ENCODE results near the gene PDS5A.
"Not testable (repeated sequence)": the region's sequence is repeated elsewhere in the genome, so short reads cannot be mapped to it uniquely, and the experiment has no call there.

The PDS5A gene

DNA sequence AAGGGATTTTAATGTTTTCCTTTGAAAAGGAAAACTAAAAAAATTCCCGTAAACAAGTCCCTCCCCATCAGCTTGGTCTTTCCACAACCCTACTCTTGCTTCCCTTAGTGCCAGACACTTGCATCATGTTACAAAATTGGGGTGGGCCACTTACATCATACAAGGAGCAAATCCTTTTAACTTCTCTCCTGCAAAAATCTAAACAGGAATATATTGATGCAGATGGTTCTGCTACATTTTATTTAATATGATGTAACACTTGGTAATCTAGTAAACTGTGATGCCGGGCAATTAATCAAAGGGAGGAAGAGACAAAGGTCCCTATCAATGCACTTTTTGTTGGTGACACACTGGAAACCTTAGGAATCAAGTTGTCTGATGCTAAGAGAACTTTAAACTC, 154.5 kb downstream of the PDS5A start:
- DNase-seq: no peak

DNA sequence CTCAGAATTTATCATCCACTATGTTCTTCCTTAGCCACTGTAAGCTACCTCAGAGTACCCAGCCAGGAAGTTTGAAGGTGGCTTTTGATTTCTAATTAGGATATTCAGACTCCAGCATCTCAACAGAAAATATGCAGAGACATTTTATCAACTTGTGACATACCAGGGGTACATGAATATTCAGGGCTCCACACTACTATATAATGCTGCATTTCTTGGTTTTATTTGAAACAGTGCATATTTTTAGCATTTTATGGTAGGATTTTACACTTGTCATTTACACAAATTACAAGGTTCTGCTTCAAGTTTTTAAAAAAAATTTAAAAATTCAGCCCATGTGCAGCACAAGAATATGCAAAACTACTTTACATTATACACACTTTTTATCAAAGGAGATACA, 155.0 kb downstream of the PDS5A start:
- no peak for DNase-seq

DNA sequence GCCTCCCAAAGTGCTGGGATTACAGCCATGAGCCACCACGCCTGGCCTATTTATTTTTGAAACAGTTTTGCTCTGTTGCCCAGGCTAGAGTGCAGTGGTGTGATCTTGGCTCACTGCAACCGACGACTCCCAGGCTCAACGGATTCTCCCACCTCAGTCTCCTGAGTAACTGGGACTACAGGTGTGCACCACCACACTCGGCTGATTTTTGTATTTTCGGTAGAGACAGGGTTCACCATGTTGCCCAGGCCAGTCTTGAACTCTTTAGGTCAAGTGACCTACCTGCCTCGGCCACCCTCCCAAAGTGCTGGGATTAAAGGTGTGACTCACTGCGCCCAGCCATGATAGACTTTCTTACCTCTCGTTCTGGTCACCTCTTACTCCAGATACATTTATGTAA, 155.8 kb downstream of the PDS5A start:
- DNase-seq: no peak

DNA sequence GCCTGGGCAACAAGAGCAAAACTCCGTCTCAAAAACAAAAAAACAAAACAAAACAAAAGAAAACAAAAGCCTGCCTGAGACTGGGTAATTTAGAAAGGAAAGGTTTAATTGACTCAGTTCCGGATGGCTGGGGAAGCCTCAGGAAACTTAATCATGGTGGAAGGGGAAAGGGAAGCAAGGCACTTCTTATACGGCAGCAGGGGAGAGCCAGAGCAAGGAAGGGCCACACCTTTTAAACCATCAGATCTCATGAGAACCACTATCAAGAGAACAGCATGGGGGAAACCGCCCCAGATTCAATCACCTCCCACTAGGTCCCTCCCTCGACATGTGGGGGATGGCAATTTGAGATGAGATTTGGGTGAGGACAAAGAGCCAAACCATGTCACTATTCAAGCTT, 157.5 kb downstream of the PDS5A start:
- DNase-seq: no peak

GRCh38 chr4:39818646-39819045, 159.1 kb downstream of the PDS5A start:
- no peak for DNase-seq

DNA sequence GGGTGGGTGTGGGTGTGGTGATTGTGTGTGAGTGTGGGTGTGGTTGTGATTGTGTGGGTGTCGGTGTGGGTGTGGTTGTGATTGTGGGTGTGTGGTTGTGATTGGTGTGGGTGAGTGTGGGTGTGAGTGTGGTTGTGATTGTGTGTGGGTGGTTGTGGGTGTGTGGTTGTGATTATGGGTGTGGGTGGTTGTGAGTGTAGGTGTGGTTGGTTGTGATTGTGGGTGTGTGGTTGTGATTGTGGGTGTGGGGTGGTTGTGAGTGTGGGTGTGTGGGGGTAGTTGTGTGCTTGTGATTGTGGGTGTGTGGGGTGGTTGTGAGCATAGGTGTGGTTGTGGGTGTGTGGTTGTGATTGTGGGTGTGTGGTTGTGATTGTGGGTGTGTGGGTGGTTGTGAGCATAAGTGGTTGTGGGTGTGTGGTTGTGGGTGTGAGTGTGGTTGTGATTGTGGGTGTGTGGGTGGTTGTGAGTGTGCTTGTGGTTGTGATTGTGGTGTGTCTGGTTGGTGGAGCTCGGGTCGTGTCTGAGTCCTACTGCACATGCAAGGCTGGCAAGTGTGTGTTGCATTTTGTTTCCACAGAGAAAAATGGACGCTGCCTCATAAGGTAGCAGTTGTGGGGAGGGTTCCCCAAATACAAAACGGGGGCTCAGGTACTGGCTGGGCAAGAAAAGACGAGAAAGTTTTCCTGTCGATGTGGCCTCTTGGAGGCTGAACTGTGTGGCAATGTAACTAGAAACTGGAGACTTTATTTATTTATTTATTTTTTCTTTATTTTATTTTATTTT, 163.1 kb downstream of the PDS5A start:
- no peak for DNase-seq

GRCh38 chr4:39813761-39814160, 163.9 kb downstream of the PDS5A start:
- not testable (repeated sequence) for DNase-seq

- not testable (repeated sequence) for DNase-seq
Observed at GRCh38 chr4:39813033-39813432, 164.7 kb downstream of the PDS5A start.

GRCh38 chr4:39812500-39812899, 165.2 kb downstream of the PDS5A start:
- DNase-seq: no peak

DNA sequence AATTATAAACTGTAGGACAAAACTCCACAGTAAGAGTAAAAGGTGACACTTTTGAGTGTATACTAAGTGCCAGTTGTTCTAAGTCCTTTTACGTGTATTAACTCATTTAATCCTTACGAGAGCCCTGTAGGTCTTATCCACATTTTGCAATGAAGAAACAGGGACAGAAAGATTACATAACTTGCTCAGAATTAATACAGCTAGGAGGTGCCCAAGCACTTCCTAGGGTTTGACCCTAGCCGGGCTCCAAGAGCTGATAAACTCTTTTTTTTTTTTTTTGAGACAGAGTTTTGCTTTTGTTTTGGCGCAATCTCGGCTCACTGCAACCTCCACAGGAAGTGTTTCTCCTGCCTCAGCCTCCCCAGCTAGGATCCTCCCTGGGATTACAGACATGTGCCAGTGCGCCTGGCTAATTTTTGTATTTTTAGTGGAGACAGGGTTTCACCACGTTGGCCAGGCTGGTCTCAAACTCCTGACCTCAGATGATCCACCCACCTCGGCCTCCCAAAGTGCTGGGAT, 169.4 kb downstream of the PDS5A start:
- DNase-seq: no peak

- no peak for DNase-seq
Observed at GRCh38 chr4:39802005-39802404, 175.7 kb downstream of the PDS5A start.

DNA sequence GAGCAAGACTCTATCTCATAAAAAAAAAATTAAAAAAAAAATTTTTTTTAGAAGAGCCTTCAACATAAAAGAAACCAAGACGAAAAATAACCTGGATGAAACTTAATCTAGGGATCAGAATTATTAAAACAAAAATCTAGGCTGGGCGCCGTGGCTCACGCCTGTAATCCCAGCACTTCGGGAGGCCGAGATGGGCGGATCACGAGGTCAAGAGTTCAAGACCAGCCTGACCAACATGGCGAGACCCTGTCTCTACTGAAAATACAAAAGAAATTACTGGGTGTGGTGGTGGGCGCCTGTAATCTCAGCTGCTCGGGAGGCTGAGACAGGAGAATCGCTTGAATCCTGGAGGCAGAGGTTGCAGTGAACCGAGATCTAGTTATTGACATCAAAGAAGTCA, 184.7 kb downstream of the PDS5A start:
- DNase-seq: not testable (repeated sequence)

- DNase-seq: no peak
Observed at GRCh38 chr4:39792529-39792928, 185.2 kb downstream of the PDS5A start.

- DNase-seq: no peak
Observed at GRCh38 chr4:39792128-39792527, 185.6 kb downstream of the PDS5A start.

DNA sequence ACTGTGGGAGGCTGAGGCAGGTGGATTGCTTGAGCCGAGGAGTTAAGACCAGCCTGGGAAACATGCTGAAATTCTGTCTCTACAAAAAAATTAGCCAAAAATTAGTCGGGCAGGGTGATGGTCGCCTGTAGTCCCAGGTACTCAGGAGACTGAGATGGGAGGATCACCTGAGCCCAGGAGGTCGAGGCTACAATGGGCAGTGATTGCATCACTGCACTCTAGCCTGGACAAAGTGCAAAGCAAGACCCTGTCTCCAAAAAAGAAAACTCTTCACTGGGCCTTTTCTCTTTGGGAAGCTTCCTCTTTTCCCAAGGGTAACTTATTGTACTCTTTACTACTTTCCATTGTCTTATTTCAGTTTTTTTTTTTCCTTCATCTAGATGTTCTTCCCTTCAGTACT, 190.9 kb downstream of the PDS5A start:
- DNase-seq: no peak

DNA sequence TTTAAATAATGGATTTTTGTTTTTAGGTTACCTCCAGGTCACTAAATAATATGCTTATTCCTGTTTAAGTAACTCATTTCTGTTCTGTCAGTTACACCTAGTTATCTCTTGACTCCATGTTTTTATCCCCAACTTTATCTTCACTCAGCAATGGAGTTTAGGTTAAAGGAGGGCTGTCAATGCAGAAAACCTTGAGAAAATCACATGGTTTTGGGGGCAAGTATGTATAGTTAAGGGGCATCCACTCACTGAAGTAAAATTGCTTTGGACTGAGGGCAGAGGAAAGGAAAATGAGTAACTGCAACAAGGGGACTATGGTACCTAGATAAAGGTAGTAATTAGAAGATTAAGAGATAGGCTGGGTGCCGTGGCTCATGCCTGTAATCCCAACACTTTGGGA, 192.6 kb downstream of the PDS5A start:
- DNase-seq: no peak

GRCh38 chr4:39781988-39782387, 195.7 kb downstream of the PDS5A start:
- not testable (repeated sequence) for DNase-seq

Measured in bone marrow (tissue), 2 donors.